Aorta (tissue), 5 donors: ENCODE results near the gene EMX1. TPM values are rescaled to one million over a fixed set of nuclear protein-coding genes. Genes with fewer than 3 reads are reported as not detected.

ENCODE experiments used
- ATAC-seq: fragments of 200-7000 bp; cut with Tn5 transposase; one replicate; pipeline ENCODE4 v1.9.1; 2022; ENCODE audit warnings: moderate library complexity; ENCODE audit not compliant: low FRiP score
- DNase-seq, 2 donors: peaks; one replicate each; pipeline ENCODE4 v3.0.0-alpha.2; 2020
- H3K27ac ChIP-seq, 2 donors: one replicate each; pipeline ENCODE4 v1.5.1; 2013; ENCODE audit warnings: low read length in 2 of 2, mild to moderate bottlenecking in 2 of 2, moderate library complexity in 2 of 2, control low read depth in 1 of 2, inconsistent platforms in 1 of 2, low read depth in 1 of 2
- H3K27me3 ChIP-seq, 2 donors: one replicate each; pipeline ENCODE4 v1.6.1; 2013; ENCODE audit warnings: control low read depth in 1 of 2, low read length in 1 of 2, mild to moderate bottlenecking in 1 of 2, moderate library complexity in 1 of 2; ENCODE audit not compliant: insufficient read depth in 2 of 2, control insufficient read depth in 1 of 2
- H3K36me3 ChIP-seq, 2 donors: one replicate each; pipeline ENCODE4 v1.6.1; 2013; ENCODE audit warnings: control low read depth in 1 of 2, low read length in 1 of 2, mild to moderate bottlenecking in 1 of 2; ENCODE audit not compliant: insufficient read depth in 2 of 2, control insufficient read depth in 1 of 2
- H3K4me1 ChIP-seq, 2 donors: one replicate each; pipeline ENCODE4 v1.6.1; 2013; ENCODE audit warnings: low read length in 2 of 2, control low read depth in 1 of 2, mild to moderate bottlenecking in 1 of 2, moderate library complexity in 1 of 2; ENCODE audit not compliant: insufficient read depth in 2 of 2, control insufficient read depth in 1 of 2
- H3K4me3 ChIP-seq, 2 donors: one replicate each; pipeline ENCODE4 v1.5.1; 2013; ENCODE audit warnings: low read length in 2 of 2, control low read depth in 1 of 2, mild to moderate bottlenecking in 1 of 2
- H3K9me3 ChIP-seq: one replicate; pipeline ENCODE4 v1.6.1; 2013; ENCODE audit warnings: mild to moderate bottlenecking, low read length; ENCODE audit not compliant: control insufficient read depth
- WGBS, 2 donors: extraction: QIAGEN DNeasy Blood & Tissue Kit; methylation state at CpG; one replicate each; pipeline ENCODE4 v1.1.7; 2013; 5-methylcytosine and 5-hydroxymethylcytosine counted together
- intact Hi-C, 2 donors: fragments of 100-400 bp; cut with DNase I; formaldehyde crosslinking; loops; one replicate each; pipeline versions ENCODE4 v1.14.2 to v1.15.0; 2022
- polyA plus RNA-seq, 2 donors: library from polyadenylated mRNA; stranded (reverse); fragments of 200-250 nt; gene quantifications; one replicate each; pipeline ENCODE4 v1.2.3, GENCODE V29; 2013
- total RNA-seq, 2 donors: library from RNA; stranded (reverse); fragmentation: NEBNext Ultra II Directional; extraction: Animal tissue kit (Norgen Biotek cat#: 25700); gene quantifications; one replicate each; pipeline ENCODE4 v1.2.1, GENCODE V29; 2021
- donor health status: healthy with polysubstance abuse.
- donor health status: Bipolar disorder and iron deficiency.
- donor health status: DM: no; HTN: no; CAD: no.
- donor health status: DM: no; HTN: no; CAD: no.
- donor health status: DM: yes; HTN: yes; CAD: no.

The EMX1 gene
- total and polyA plus RNA-seq, 4 donors, result not detected

GRCh38 chr2:72963423-72964145, 46.3 kb downstream of the EMX1 start:
- Histone ChIP-seq H3K9me3 (no peaks in the 10 kb centered on the region), H3K4me3 (no peak overlapping the region), H3K27ac (no peak overlapping the region), H3K27me3 (no peaks in the 10 kb centered on the region), H3K36me3 (no peaks in the 10 kb centered on the region), H3K4me1 (no peaks in the 10 kb centered on the region)
- DNase-seq, result no peak
- ATAC-seq, result no peak
- WGBS, 2 donors, result 84% methylated on average over 10 of the region's 10 CpGs
- intact Hi-C loops, result no loop called here

- Histone ChIP-seq H3K4me1 (no peaks in the 10 kb centered on the region), H3K4me3 (no peak overlapping the region), H3K9me3 (no peaks in the 10 kb centered on the region), H3K36me3 (no peaks in the 10 kb centered on the region), H3K27ac (no peak overlapping the region), H3K27me3 (no peaks in the 10 kb centered on the region)
- WGBS, 2 donors, result 93 to 94% methylated on average over 6 of the region's 6 CpGs
- intact Hi-C loops, result no loop called here
- no peak for ATAC-seq
- DNase-seq, result no peak
Observed at GRCh38 chr2:72964146-72964525, 46.8 kb downstream of the EMX1 start.

GRCh38 chr2:72965016-72965415, 47.7 kb downstream of the EMX1 start:
- intact Hi-C loops, result no loop called here
- Histone ChIP-seq H3K4me1 (no peaks in the 10 kb centered on the region), H3K9me3 (no peaks in the 10 kb centered on the region), H3K36me3 (no peaks in the 10 kb centered on the region), H3K4me3 (no peak overlapping the region), H3K27me3 (no peaks in the 10 kb centered on the region), H3K27ac (no peak overlapping the region)
- 82 to 85% methylated on average over 12 of the region's 12 CpGs for WGBS, 2 donors
- ATAC-seq (no peak), DNase-seq (no peak)

- intact Hi-C loops, result no loop called here
- ATAC-seq (no peak), DNase-seq (peak in 1 of 2 donors; percentile 9)
- Histone ChIP-seq H3K36me3 (no peaks in the 10 kb centered on the region), H3K4me1 (no peaks in the 10 kb centered on the region), H3K9me3 (no peaks in the 10 kb centered on the region), H3K27ac (no peak overlapping the region), H3K4me3 (no peak overlapping the region), H3K27me3 (no peaks in the 10 kb centered on the region)
- WGBS, 2 donors, result 95 to 96% methylated on average over 14 of the region's 14 CpGs
Observed at GRCh38 chr2:72965770-72966450, 48.6 kb downstream of the EMX1 start.

- WGBS, 2 donors, result 89 to 94% methylated on average over 8 of the region's 8 CpGs
- DNase-seq (no peak), ATAC-seq (no peak)
- Histone ChIP-seq H3K9me3 (no peaks in the 10 kb centered on the region), H3K4me1 (no peaks in the 10 kb centered on the region), H3K27me3 (no peaks in the 10 kb centered on the region), H3K36me3 (no peaks in the 10 kb centered on the region), H3K4me3 (no peak overlapping the region), H3K27ac (no peak overlapping the region)
- intact Hi-C loops, result no loop called here
Observed at GRCh38 chr2:72968286-72968685, 51.0 kb downstream of the EMX1 start.

- no peaks in the 10 kb centered on the region for H3K27me3 ChIP-seq
- intact Hi-C loops, result loop anchor here in 1 of 2 donors (5.0 kb wide), 1 partner anchor 77 kb away; no protein-coding TSS in a partner anchor
- no peak overlapping the region for H3K4me3 ChIP-seq
- no peaks in the 10 kb centered on the region for H3K36me3 ChIP-seq
- H3K9me3 ChIP-seq, result no peaks in the 10 kb centered on the region
- no peak overlapping the region for H3K27ac ChIP-seq
- 71 to 77% methylated on average over 4 of the region's 4 CpGs for WGBS, 2 donors
- H3K4me1 ChIP-seq, result no peaks in the 10 kb centered on the region
- DNase-seq (no peak), ATAC-seq (no peak)
Observed at GRCh38 chr2:72969706-72970105, 52.4 kb downstream of the EMX1 start.

GRCh38 chr2:72971036-72971435, 53.7 kb downstream of the EMX1 start:
- intact Hi-C loops, result loop anchor here in 1 of 2 donors (5.0 kb wide), 1 partner anchor 79 kb away; no protein-coding TSS in a partner anchor
- Histone ChIP-seq H3K9me3 (no peaks in the 10 kb centered on the region), H3K4me3 (no peak overlapping the region), H3K27ac (no peak overlapping the region), H3K4me1 (no peaks in the 10 kb centered on the region), H3K36me3 (no peaks in the 10 kb centered on the region), H3K27me3 (no peaks in the 10 kb centered on the region)
- no peak for ATAC-seq
- no peak for DNase-seq
- 90 to 94% methylated on average over 7 of the region's 7 CpGs for WGBS, 2 donors

GRCh38 chr2:72972352-72973136, 55.2 kb downstream of the EMX1 start:
- DNase-seq, result peak; percentile 28 to 61
- Histone ChIP-seq H3K4me1 (no peaks in the 10 kb centered on the region), H3K27me3 (no peaks in the 10 kb centered on the region), H3K27ac (no peak overlapping the region), H3K9me3 (no peaks in the 10 kb centered on the region), H3K36me3 (no peaks in the 10 kb centered on the region), H3K4me3 (no peak overlapping the region)
- no peak for ATAC-seq
- intact Hi-C loops, result loop anchor here in 1 of 2 donors (5.0 kb wide), 1 partner anchor 80 kb away; no protein-coding TSS in a partner anchor
- 94 to 96% methylated on average over 12 of the region's 12 CpGs for WGBS, 2 donors
